CD14-positive monocyte (primary cell): ENCODE results near the gene ZNF608. TPM values are rescaled to one million over a fixed set of nuclear protein-coding genes. Genes with fewer than 3 reads are reported as not detected.

Experiments
- DNase-seq, 3 donors: peaks; one replicate each; pipeline ENCODE4 v3.0.0-alpha.2; 2011 to 2022
- H2AFZ ChIP-seq: 2 replicates; pipeline ENCODE4 v1.6.0; 2012; ENCODE audit warnings: mild to moderate bottlenecking, low read depth, low read length, inconsistent platforms; ENCODE audit not compliant: insufficient read depth, poor library complexity, severe bottlenecking
- H3K27ac ChIP-seq, 2 donors: 1 replicate in 1 of 2; 2 replicates in 1 of 2; pipeline ENCODE4 v1.5.1; 2012 to 2013; ENCODE audit warnings: low read length in 2 of 2, control low read depth in 1 of 2, inconsistent platforms in 1 of 2, low read depth in 1 of 2, mild to moderate bottlenecking in 1 of 2
- H3K27me3 ChIP-seq, 2 donors: one replicate each; pipeline versions ENCODE4 v1.6.0 to v1.6.1; 2011 to 2013; ENCODE audit warnings: low read length in 2 of 2; ENCODE audit not compliant: control insufficient read depth in 2 of 2, insufficient read depth in 2 of 2
- H3K36me3 ChIP-seq, 2 donors: replicated peaks in 1 of 2; 1 replicate in 1 of 2; 2 replicates in 1 of 2; pipeline versions ENCODE4 v1.5.1 to v1.6.1; 2012 to 2013; ENCODE audit warnings: low read length in 2 of 2, control low read depth in 1 of 2, inconsistent platforms in 1 of 2, mild to moderate bottlenecking in 1 of 2; ENCODE audit not compliant: insufficient read depth in 2 of 2, control insufficient read depth in 1 of 2
- H3K4me1 ChIP-seq, 2 donors: 1 replicate in 1 of 2; 2 replicates in 1 of 2; pipeline versions ENCODE4 v1.5.1 to v1.6.1; 2012 to 2013; ENCODE audit warnings: low read length in 2 of 2, control low read depth in 1 of 2, inconsistent platforms in 1 of 2, mild to moderate bottlenecking in 1 of 2, moderate library complexity in 1 of 2; ENCODE audit not compliant: insufficient read depth in 2 of 2, control insufficient read depth in 1 of 2
- H3K4me2 ChIP-seq: replicated peaks from 2 replicates; pipeline ENCODE3; 2012; ENCODE audit warnings: low read length, moderate library complexity, mild to moderate bottlenecking; ENCODE audit not compliant: poor library complexity, severe bottlenecking; ENCODE audit errors: extremely low read depth
- H3K4me3 ChIP-seq, 3 experiments: fragments of 200-600 bp in 1 of 3; sonication (generic) in 1 of 3; replicated peaks in 1 of 3; 1 replicate in 2 of 3; 2 replicates in 1 of 3; pipeline ENCODE4 v1.5.1; 2011 to 2013; ENCODE audit warnings: low read length in 3 of 3, mild to moderate bottlenecking in 3 of 3, control low read depth in 2 of 3, low read depth in 2 of 3, inconsistent platforms in 1 of 3, moderate library complexity in 1 of 3
- H3K79me2 ChIP-seq: 2 replicates; pipeline ENCODE4 v1.6.0; 2012; ENCODE audit warnings: mild to moderate bottlenecking, control low read depth, inconsistent platforms, low read length, moderate library complexity; ENCODE audit not compliant: insufficient read depth
- H3K9ac ChIP-seq: 2 replicates; pipeline ENCODE4 v1.6.0; 2017; ENCODE audit warnings: low read length, mild to moderate bottlenecking; ENCODE audit not compliant: insufficient read depth, poor library complexity, severe bottlenecking
- H3K9me3 ChIP-seq, 2 donors: replicated peaks in 1 of 2; 1 replicate in 1 of 2; 2 replicates in 1 of 2; pipeline versions ENCODE4 v1.5.1 to v1.6.1; 2012 to 2013; ENCODE audit warnings: low read length in 2 of 2, control low read depth in 1 of 2; ENCODE audit not compliant: control insufficient read depth in 1 of 2, insufficient read depth in 1 of 2
- H4K20me1 ChIP-seq: 2 replicates; pipeline ENCODE4 v1.6.0; 2012; ENCODE audit warnings: mild to moderate bottlenecking, low read length, control low read depth, moderate library complexity; ENCODE audit not compliant: insufficient read depth
- H3K27ac Mint-ChIP-seq, 7 donors: one replicate each; pipeline ENCODE4 v1.8.0; 2020; ENCODE audit warnings: mild to moderate bottlenecking in 7 of 7, mixed read lengths in 7 of 7, moderate library complexity in 6 of 7, inconsistent platforms in 2 of 7
- H3K27me3 Mint-ChIP-seq, 3 donors: one replicate each; pipeline ENCODE4 v1.8.0; 2021 to 2022; ENCODE audit warnings: low read depth in 3 of 3, mild to moderate bottlenecking in 3 of 3, mixed read lengths in 3 of 3, moderate library complexity in 3 of 3, inconsistent platforms in 1 of 3
- H3K36me3 Mint-ChIP-seq, 2 donors: one replicate each; pipeline ENCODE4 v1.8.0; 2020; ENCODE audit warnings: mixed read lengths in 2 of 2, inconsistent platforms in 1 of 2, mild to moderate bottlenecking in 1 of 2
- H3K4me1 Mint-ChIP-seq: one replicate; pipeline ENCODE4 v1.8.0; 2020; ENCODE audit warnings: mild to moderate bottlenecking, mixed read lengths
- H3K4me3 Mint-ChIP-seq, 2 donors: one replicate each; pipeline ENCODE4 v1.8.0; 2020; ENCODE audit warnings: mild to moderate bottlenecking in 2 of 2, mixed read lengths in 2 of 2, moderate library complexity in 1 of 2
- H3K9me3 Mint-ChIP-seq, 7 donors: one replicate each; pipeline ENCODE4 v1.8.0; 2020 to 2022; ENCODE audit warnings: mixed read lengths in 7 of 7, mild to moderate bottlenecking in 6 of 7, moderate library complexity in 6 of 7, inconsistent platforms in 2 of 7
- CTCF ChIP-seq: fragments of 200-600 bp; IDR thresholded peaks from one replicate; pipeline ENCODE4 v1.8.0; 2022; ENCODE audit warnings: antibody characterized with exemption, mild to moderate bottlenecking
- WGBS: methylation state at CpG from one replicate; pipeline ENCODE4 v1.1.5; 2013; ENCODE audit warnings: missing lambda C conversion rate; ENCODE audit not compliant: insufficient coverage; 5-methylcytosine and 5-hydroxymethylcytosine counted together
- intact Hi-C, 2 donors: fragments of 100-400 bp; cut with micrococcal nuclease; formaldehyde crosslinking; loops; one replicate each; pipeline versions ENCODE4 v1.15.0 to v1.15.1; 2023
- polyA plus RNA-seq, 3 donors: library from polyadenylated mRNA; depleted of rRNA in 1 of 3; unstranded in 2 of 3; stranded (reverse) in 1 of 3; fragments of 300-500 nt in 2 of 3; fragments of >200 nt in 1 of 3; fragmentation: Illumina TruSeq in 2 of 3; gene quantifications; 1 replicate in 2 of 3; 2 replicates in 1 of 3; pipeline ENCODE4 v1.2.3, GENCODE V29; 2012 to 2021

The ZNF608 gene
- polyA plus RNA-seq, 3 donors, result 0.05 TPM; not detected in 2

- H3K79me2 ChIP-seq, result no peaks in the 10 kb centered on the region
- Mint-ChIP-seq H3K9me3 (no peaks in the 10 kb centered on the region), H3K36me3 (no peaks in the 10 kb centered on the region), H3K4me1 (peaks cover 14% of the 10 kb centered on the region), H3K27ac (peak overlapping the region in 1 of 7 donors; percentile 38), H3K27me3 (peaks cover 2 to 7% (median 7%) of the 10 kb centered on the region in 3 donors), H3K4me3 (no peak overlapping the region)
- H3K9ac ChIP-seq, result no peak overlapping the region
- H3K4me3 ChIP-seq, result no peak overlapping the region
- WGBS, result 87% methylated on average over 6 of the region's 6 CpGs
- no peak overlapping the region for H2AFZ ChIP-seq
- H3K27ac ChIP-seq, result no peak overlapping the region
- H3K4me1 ChIP-seq, result peaks cover 11 to 12% of the 10 kb centered on the region in 2 donors
- intact Hi-C loops, result no loop called here
- H3K9me3 ChIP-seq, result no peaks in the 10 kb centered on the region
- no peaks in the 10 kb centered on the region for H4K20me1 ChIP-seq
- DNase-seq, result no peak
- TF ChIP-seq CTCF, result no peak
- H3K4me2 ChIP-seq, result no peak overlapping the region
- H3K27me3 ChIP-seq, result peaks cover 0 to 6% of the 10 kb centered on the region in 2 donors
- H3K36me3 ChIP-seq, result no peaks in the 10 kb centered on the region
Observed at GRCh38 chr5:124752854-124753720, 6.6 kb upstream of the ZNF608 start.

GRCh38 chr5:124751031-124751430, 4.6 kb upstream of the ZNF608 start:
- Histone ChIP-seq H3K4me3 (no peak overlapping the region), H2AFZ (no peak overlapping the region), H3K27me3 (peaks cover 6% of the 10 kb centered on the region in 2 donors), H3K27ac (no peak overlapping the region), H3K79me2 (no peaks in the 10 kb centered on the region), H3K4me2 (no peak overlapping the region), H3K36me3 (no peaks in the 10 kb centered on the region), H3K9me3 (no peaks in the 10 kb centered on the region), H3K9ac (no peak overlapping the region), H4K20me1 (no peaks in the 10 kb centered on the region), H3K4me1 (peaks cover 28 to 32% of the 10 kb centered on the region in 2 donors)
- intact Hi-C loops, result no loop called here
- no peak for DNase-seq
- peaks cover 0 to 2% (median 0%) of the 10 kb centered on the region in 7 donors for H3K9me3 Mint-ChIP-seq
- peaks cover 7 to 16% (median 7%) of the 10 kb centered on the region in 3 donors for H3K27me3 Mint-ChIP-seq
- H3K27ac Mint-ChIP-seq, result no peak overlapping the region
- no peak overlapping the region for H3K4me3 Mint-ChIP-seq
- no peak for TF ChIP-seq CTCF
- no CpG with 5 or more reads among the region's 2 CpGs for WGBS
- peaks cover 35% of the 10 kb centered on the region for H3K4me1 Mint-ChIP-seq
- no peaks in the 10 kb centered on the region for H3K36me3 Mint-ChIP-seq
